GM21390 (cell line): ENCODE data around the gene DNAJB13.
"Not testable (repeated sequence)": the region's sequence is repeated elsewhere in the genome, so short reads cannot be mapped to it uniquely, and the experiment has no call there.

Experiments used
- ATAC-seq: cut with Tn5 transposase; IDR thresholded peaks from one replicate; pipeline ENCODE4 v1.9.1; 2021; ENCODE audit not compliant: unreplicated experiment

DNAJB13 gene

GRCh38 chr11:73950869-73951710 lies at the start of gene DNAJB13:
DNAJB13 (plus strand) TSS chr11:73951026; CDS start chr11:73951070, 44 bp downstream.
- ATAC-seq = peak; percentile 88

- ATAC-seq = no peak
Measured at GRCh38 chr11:73902303-73902702, 48.5 kb upstream of the DNAJB13 start.

GRCh38 chr11:73907191-73907590 lies 43.6 kb upstream of the DNAJB13 start:
- no peak for ATAC-seq

- no peak for ATAC-seq
Measured at GRCh38 chr11:73912026-73912425, 38.8 kb upstream of the DNAJB13 start.

GRCh38 chr11:73913472-73913871 lies 37.4 kb upstream of the DNAJB13 start:
- ATAC-seq = no peak

GRCh38 chr11:73914284-73914683 lies 36.5 kb upstream of the DNAJB13 start:
- no peak for ATAC-seq

GRCh38 chr11:73916435-73916834 lies 34.4 kb upstream of the DNAJB13 start:
- ATAC-seq = no peak

- ATAC-seq = no peak
Measured at GRCh38 chr11:73921180-73921579, 29.6 kb upstream of the DNAJB13 start.

GRCh38 chr11:73929388-73929787 lies 21.4 kb upstream of the DNAJB13 start:
- ATAC-seq = no peak

GRCh38 chr11:73931039-73931645 lies 19.7 kb upstream of the DNAJB13 start:
- ATAC-seq = no peak

GRCh38 chr11:73931951-73932350 lies 18.9 kb upstream of the DNAJB13 start:
- no peak for ATAC-seq

- ATAC-seq = no peak
Measured at GRCh38 chr11:73932781-73933180, 18.0 kb upstream of the DNAJB13 start.

GRCh38 chr11:73936047-73936446 lies 14.8 kb upstream of the DNAJB13 start:
- not testable (repeated sequence) for ATAC-seq

GRCh38 chr11:73939096-73939495 lies 11.7 kb upstream of the DNAJB13 start:
- ATAC-seq = no peak

- no peak for ATAC-seq
Measured at GRCh38 chr11:73940801-73941570, 9.8 kb upstream of the DNAJB13 start.

- no peak for ATAC-seq
Measured at GRCh38 chr11:73942010-73942409, 8.8 kb upstream of the DNAJB13 start.

GRCh38 chr11:73944085-73944484 lies 6.7 kb upstream of the DNAJB13 start:
- no peak for ATAC-seq

- ATAC-seq = no peak
Measured at GRCh38 chr11:73944901-73945300, 5.9 kb upstream of the DNAJB13 start.

- no peak for ATAC-seq
Measured at GRCh38 chr11:73945396-73945795, 5.4 kb upstream of the DNAJB13 start.

GRCh38 chr11:73946798-73947458 lies 3.9 kb upstream of the DNAJB13 start:
- no peak for ATAC-seq

GRCh38 chr11:73949246-73949645 lies 1.6 kb upstream of the DNAJB13 start:
- ATAC-seq = no peak
